Activated naive CD4-positive, alpha-beta T cell treated with anti-CD3 and anti-CD28 coated beads, Interleukin-2, amount 50 U/mL, for 24 hours (primary cell): ENCODE data around the gene S100A11.

Experiments
- H3K27ac Mint-ChIP-seq: one replicate; pipeline ENCODE4 v1.8.0; 2021; ENCODE audit warnings: mild to moderate bottlenecking, mixed read lengths
- H3K27me3 Mint-ChIP-seq: one replicate; pipeline ENCODE4 v1.8.0; 2021; ENCODE audit warnings: mixed read lengths
- H3K36me3 Mint-ChIP-seq: one replicate; pipeline ENCODE4 v1.8.0; 2021; ENCODE audit warnings: mixed read lengths
- H3K4me1 Mint-ChIP-seq: one replicate; pipeline ENCODE4 v1.8.0; 2021; ENCODE audit warnings: mixed read lengths
- H3K4me3 Mint-ChIP-seq: one replicate; pipeline ENCODE4 v1.8.0; 2021; ENCODE audit warnings: mild to moderate bottlenecking, mixed read lengths
- H3K9me3 Mint-ChIP-seq: one replicate; pipeline ENCODE4 v1.8.0; 2021; ENCODE audit warnings: mixed read lengths

The S100A11 gene

DNA sequence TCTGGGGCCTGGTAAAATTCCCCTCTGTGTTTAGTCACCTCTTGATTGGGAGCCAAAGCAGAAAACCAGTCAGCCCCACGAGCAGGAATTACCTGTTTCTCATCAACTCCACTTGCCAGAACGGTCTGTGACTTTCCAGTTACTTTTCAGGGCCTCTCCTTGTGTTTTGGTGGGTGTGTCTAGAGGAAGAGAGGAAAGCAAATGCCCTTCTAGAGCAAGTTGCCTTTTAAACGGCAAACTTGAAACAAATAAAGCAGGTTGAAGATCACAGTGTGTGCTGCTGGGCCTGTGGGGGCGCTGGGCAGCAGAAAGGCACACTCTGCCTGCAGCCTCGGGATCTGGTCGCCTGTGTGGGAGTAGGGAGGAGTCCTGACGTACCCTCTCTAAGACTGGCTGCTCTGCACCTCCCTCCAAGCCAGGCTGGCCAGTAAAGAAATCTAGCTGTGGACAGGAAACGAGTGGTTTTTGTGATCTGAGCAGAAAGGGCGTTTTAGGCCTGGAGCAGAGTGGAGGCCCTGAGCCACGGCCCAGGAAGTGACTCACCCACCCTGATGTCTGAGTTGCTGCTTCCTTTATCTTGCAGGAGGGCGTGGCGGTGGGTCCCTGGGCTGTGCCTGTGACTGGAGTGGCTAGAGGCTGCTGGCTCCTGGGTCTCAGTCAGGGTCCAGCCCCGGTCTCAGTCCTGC lies 11.1 kb upstream of the S100A11 start:
- H3K4me3 Mint-ChIP-seq, result peak overlapping the region; percentile 83
- peaks cover 31% of the 10 kb centered on the region for H3K4me1 Mint-ChIP-seq
- no peaks in the 10 kb centered on the region for H3K9me3 Mint-ChIP-seq

DNA sequence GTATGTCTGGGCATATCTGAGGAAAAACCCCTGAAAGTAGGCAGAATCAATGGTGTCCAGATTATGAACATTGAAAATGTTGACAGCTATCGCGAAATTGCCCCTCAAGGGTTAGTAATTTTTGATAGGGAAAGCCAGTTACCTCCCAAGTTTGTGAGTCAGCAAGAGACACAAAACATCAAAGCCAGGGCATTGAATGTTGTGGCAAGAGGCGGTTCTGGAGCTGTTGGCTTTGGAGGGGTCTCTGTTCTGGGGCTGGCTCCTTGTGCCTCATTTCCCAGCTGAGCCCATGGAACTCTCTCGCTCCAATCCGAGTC lies 10.6 kb upstream of the S100A11 start:
- H3K27ac Mint-ChIP-seq, result peak overlapping the region; percentile 99
- no peaks in the 10 kb centered on the region for H3K9me3 Mint-ChIP-seq
- peak overlapping the region; percentile 83 for H3K4me3 Mint-ChIP-seq
- H3K27me3 Mint-ChIP-seq, result no peaks in the 10 kb centered on the region
- H3K4me1 Mint-ChIP-seq, result peaks cover 27% of the 10 kb centered on the region
- no peaks in the 10 kb centered on the region for H3K36me3 Mint-ChIP-seq

More for the DNA sequence above, 11.1 kb upstream of the S100A11 start:
- Mint-ChIP-seq H3K36me3 (no peaks in the 10 kb centered on the region), H3K27ac (peak overlapping the region; percentile 99), H3K27me3 (no peaks in the 10 kb centered on the region)

DNA sequence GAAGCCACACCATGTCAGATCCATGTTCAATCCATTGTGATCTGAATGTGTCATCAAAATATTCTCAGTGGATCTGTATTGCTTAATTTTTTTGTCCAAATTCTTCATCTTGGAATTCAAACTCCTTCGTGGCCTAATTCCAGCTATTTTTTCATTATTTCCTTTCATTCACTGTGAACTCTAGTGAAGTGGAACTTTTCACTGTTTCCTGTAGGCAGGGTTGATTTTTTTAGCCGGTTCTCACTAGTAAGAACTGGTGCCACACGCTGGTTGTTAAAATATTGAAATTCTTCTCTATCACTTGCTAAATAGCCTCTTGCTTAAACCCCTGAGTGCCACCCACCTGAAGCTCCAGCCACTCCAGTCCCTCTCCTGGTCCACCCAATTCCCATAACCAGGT lies 7.6 kb upstream of the S100A11 start:
- H3K4me3 Mint-ChIP-seq, result no peak overlapping the region
- H3K27ac Mint-ChIP-seq, result no peak overlapping the region
- no peaks in the 10 kb centered on the region for H3K27me3 Mint-ChIP-seq
- H3K36me3 Mint-ChIP-seq, result no peaks in the 10 kb centered on the region
- no peaks in the 10 kb centered on the region for H3K9me3 Mint-ChIP-seq
- peaks cover 26% of the 10 kb centered on the region for H3K4me1 Mint-ChIP-seq

- Mint-ChIP-seq H3K9me3 (no peaks in the 10 kb centered on the region), H3K27me3 (no peaks in the 10 kb centered on the region), H3K36me3 (no peaks in the 10 kb centered on the region), H3K4me1 (peaks cover 26% of the 10 kb centered on the region), H3K27ac (no peak overlapping the region), H3K4me3 (no peak overlapping the region)
These were observed 7.1 kb upstream of the S100A11 start for GRCh38 chr1:152043870-152044269.

GRCh38 chr1:152042030-152042429 lies 5.2 kb upstream of the S100A11 start:
- no peaks in the 10 kb centered on the region for H3K9me3 Mint-ChIP-seq
- no peak overlapping the region for H3K27ac Mint-ChIP-seq
- H3K27me3 Mint-ChIP-seq, result no peaks in the 10 kb centered on the region
- peaks cover 11% of the 10 kb centered on the region for H3K4me1 Mint-ChIP-seq
- no peak overlapping the region for H3K4me3 Mint-ChIP-seq
- H3K36me3 Mint-ChIP-seq, result no peaks in the 10 kb centered on the region

GRCh38 chr1:152039886-152040285 lies 3.1 kb upstream of the S100A11 start:
- Mint-ChIP-seq H3K36me3 (no peaks in the 10 kb centered on the region), H3K4me1 (peaks cover 19% of the 10 kb centered on the region), H3K4me3 (no peak overlapping the region), H3K9me3 (no peaks in the 10 kb centered on the region), H3K27ac (no peak overlapping the region), H3K27me3 (no peaks in the 10 kb centered on the region)

DNA sequence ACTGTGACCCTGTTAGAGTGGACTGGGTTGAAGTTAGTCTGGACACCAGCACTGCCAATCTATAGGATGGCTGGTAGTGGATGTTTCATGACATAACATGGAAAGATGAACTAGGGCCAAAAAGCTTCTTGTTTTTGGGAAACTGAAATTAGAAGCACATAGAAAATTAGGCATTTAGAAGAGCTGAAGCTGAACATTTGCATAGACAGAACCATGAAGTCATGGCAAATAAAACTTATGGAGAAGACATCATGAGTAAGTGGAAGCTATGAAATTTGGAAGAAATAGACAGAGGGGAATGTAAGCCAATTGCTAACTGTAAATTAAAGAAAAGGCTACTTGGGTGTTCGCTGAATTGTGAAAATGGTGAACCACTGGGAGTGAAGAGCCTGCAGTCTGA lies 2.7 kb upstream of the S100A11 start:
- H3K4me3 Mint-ChIP-seq, result no peak overlapping the region
- H3K36me3 Mint-ChIP-seq, result no peaks in the 10 kb centered on the region
- H3K9me3 Mint-ChIP-seq, result no peaks in the 10 kb centered on the region
- no peaks in the 10 kb centered on the region for H3K27me3 Mint-ChIP-seq
- H3K27ac Mint-ChIP-seq, result no peak overlapping the region
- H3K4me1 Mint-ChIP-seq, result peaks cover 21% of the 10 kb centered on the region

DNA sequence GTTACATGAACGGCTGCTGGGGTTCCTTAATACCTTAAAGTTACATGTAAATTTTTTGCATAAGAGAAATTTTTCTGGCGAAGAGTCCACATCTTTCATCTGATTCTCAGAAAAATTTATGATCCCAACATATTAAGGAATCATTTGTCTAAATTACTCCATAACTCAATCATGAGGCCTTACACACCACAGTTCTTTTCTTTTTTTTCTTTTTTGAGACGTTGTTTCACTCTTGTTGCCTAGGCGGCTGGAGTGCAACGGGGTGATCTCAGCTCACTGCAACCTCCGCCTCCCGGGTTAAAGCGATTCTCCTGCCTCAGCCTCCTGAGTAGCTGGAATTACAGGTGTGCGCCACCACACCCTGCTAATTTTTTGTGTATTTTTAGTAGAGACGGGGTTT lies 2.1 kb upstream of the S100A11 start:
- H3K4me1 Mint-ChIP-seq, result peaks cover 27% of the 10 kb centered on the region

DNA sequence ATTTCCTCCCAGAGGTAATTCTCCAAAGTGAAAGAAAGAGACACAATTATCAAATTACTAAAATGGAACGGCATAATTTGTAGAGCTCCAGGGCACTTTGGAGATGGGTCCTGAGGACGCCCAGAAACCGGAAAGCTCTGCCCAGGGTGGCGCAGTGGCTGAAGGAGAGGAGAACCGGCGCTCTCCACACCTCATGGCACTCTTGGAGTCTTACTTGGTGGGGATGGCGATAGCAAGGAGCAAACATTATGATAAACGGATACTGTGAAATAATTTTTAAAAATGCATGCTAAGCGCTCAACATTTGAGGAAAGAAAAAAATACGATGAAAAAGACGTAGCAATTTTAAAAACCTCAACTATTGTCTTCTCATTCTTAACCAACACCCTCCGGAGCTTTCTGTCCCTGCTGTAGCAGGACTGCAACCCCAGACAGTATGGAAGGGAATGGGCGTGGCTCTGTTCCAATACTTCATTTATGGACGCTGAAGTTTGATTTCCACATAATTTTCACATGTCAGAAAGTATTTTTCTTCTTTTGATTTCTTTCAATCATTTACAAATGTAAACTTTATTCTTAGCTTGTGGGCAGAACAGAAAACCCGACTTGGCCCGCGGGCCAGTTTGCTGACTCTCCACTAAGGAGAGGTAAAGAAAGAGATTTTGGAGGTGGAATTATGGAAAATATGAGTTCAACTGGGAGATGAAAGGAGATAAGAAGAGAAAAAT lies 1.1 kb downstream of the S100A11 start:
- H3K27ac Mint-ChIP-seq, result peak overlapping the region; percentile 99
- H3K36me3 Mint-ChIP-seq, result peaks cover 11% of the 10 kb centered on the region
- H3K4me3 Mint-ChIP-seq, result peak overlapping the region; percentile 99
- H3K9me3 Mint-ChIP-seq, result no peaks in the 10 kb centered on the region
- no peaks in the 10 kb centered on the region for H3K27me3 Mint-ChIP-seq
- peaks cover 50% of the 10 kb centered on the region for H3K4me1 Mint-ChIP-seq

More for the DNA sequence above, 2.1 kb upstream of the S100A11 start:
- Mint-ChIP-seq H3K9me3 (no peaks in the 10 kb centered on the region), H3K27ac (no peak overlapping the region), H3K27me3 (no peaks in the 10 kb centered on the region), H3K4me3 (no peak overlapping the region), H3K36me3 (no peaks in the 10 kb centered on the region)

DNA sequence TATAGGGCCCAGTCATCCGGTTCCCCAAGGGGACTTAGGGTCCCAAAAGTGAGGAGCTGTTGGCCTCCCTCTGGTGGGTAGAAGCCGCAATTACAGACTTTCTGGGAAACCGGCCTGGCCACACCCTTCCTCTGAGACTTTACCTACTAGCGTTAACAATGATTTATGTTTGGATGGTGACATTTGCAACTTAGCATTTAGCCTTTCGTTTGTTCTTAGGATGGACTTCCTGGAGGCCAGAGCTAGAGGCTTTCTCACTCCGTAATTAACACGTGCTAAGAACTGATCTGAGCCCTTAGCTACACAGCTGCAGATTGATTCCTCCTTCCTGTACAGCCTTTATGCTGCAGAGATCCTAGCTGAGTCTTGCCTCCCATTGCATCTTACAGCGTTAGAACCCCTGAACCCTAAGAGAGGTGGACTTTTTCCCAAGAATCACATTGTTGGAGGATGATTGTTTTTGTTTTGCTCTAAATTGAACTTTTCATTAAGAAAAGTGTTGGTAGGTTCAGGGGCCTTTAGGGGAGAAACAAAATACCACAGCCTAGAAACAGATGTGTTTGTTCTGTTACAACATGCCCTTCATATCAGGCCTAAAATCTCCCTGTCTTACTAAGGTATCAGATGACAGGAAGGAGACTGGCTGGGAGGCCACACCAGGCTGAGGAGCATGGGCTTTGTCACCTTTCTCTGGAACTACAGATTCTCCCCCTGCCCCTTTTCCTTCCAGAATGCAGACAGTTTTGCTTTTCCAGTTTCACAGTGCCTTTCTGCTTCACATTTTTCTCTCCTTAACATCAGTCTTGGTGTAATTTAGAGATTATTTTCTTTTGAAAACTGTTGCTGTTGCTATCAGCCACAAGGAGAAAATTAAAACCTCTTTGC lies 1.9 kb downstream of the S100A11 start:
- H3K27ac Mint-ChIP-seq, result peak overlapping the region; percentile 99
- H3K4me1 Mint-ChIP-seq, result peaks cover 54% of the 10 kb centered on the region
- peak overlapping the region; percentile 99 for H3K4me3 Mint-ChIP-seq
- peaks cover 15% of the 10 kb centered on the region for H3K36me3 Mint-ChIP-seq
- no peaks in the 10 kb centered on the region for H3K27me3 Mint-ChIP-seq
- no peaks in the 10 kb centered on the region for H3K9me3 Mint-ChIP-seq

DNA sequence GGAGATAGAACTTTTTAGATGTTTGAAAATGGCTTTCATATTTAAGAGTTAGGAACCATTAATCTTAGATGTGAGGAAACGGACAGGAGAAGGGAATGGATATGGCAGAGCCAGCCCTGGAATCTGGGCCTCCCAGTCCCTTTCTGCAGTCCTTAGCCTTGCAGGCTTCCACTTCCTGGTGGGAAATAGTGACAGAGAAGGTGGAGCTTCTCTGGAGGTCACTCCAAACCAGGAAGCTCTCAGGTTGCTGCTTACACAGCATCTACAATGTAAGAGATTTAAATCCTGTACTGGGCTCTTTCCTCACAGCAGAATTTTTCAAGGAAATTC lies 2.5 kb downstream of the S100A11 start:
- Mint-ChIP-seq H3K27ac (peak overlapping the region; percentile 79), H3K27me3 (no peaks in the 10 kb centered on the region), H3K9me3 (no peaks in the 10 kb centered on the region), H3K4me3 (peak overlapping the region; percentile 99), H3K36me3 (peaks cover 15% of the 10 kb centered on the region), H3K4me1 (peaks cover 58% of the 10 kb centered on the region)

- Mint-ChIP-seq H3K4me1 (peaks cover 50% of the 10 kb centered on the region), H3K4me3 (no peak overlapping the region), H3K9me3 (no peaks in the 10 kb centered on the region), H3K36me3 (peaks cover 17% of the 10 kb centered on the region), H3K27me3 (no peaks in the 10 kb centered on the region), H3K27ac (no peak overlapping the region)
These were observed 6.9 kb downstream of the S100A11 start for GRCh38 chr1:152029929-152030211.

DNA sequence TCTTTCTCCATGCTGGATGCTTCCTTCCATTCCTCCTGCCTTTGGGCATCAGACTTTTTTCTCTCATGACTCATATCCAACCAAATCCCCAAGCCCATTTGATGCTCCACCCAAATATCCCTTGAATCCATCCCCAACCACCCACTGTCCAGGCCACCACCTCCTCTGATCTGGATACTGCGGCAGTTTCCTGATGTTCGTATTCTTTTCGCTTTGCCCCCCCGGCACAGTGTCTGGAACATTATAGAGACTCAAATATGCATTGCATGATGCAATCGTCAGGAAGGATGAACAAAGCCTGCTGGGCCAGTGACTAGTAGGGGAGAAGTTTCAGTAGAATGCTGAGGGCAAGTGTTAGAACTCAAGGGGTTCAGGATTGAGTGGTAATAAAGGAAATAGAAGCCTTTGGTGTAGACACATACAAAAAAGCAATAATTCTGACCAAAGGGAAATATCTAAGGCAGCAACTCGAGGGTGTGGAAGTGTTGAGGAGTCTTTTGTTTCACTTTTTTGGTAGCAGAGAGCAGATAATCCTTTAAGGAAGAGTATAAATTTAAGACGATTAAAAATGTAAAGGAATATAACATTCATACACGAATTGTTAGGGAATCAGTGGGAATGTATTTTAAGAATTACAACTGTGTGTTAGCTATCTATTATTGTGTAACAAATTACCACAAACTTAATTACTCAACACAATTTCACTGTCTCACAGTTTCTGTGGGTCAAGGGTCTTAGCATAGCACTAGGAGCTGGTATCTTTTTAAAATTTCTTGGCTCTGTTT lies 7.5 kb downstream of the S100A11 start:
- H3K27me3 Mint-ChIP-seq, result no peaks in the 10 kb centered on the region
- no peaks in the 10 kb centered on the region for H3K9me3 Mint-ChIP-seq
- peaks cover 17% of the 10 kb centered on the region for H3K36me3 Mint-ChIP-seq
- peak overlapping the region; percentile 95 for H3K27ac Mint-ChIP-seq
- H3K4me1 Mint-ChIP-seq, result peaks cover 45% of the 10 kb centered on the region
- no peak overlapping the region for H3K4me3 Mint-ChIP-seq

DNA sequence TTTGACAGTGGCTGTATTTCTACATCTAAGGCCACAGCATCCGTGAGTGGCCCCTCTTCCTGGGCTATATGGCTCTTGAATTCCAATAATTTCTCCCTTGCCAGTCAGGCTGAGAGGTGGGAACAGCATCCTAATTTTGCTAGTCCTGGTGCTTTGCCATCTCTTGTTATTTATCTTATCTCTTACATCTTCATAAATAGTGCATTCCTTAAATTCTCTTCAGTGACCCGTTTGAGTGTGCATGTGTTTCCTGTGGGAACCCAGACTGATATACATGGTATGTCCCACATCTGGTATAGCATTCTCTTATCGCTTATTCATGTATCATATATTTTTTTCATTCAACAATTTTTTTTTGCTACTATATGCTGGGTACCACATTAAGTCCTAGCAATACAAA lies 9.9 kb downstream of the S100A11 start:
- Mint-ChIP-seq H3K27ac (no peak overlapping the region), H3K36me3 (peaks cover 10% of the 10 kb centered on the region)

DNA sequence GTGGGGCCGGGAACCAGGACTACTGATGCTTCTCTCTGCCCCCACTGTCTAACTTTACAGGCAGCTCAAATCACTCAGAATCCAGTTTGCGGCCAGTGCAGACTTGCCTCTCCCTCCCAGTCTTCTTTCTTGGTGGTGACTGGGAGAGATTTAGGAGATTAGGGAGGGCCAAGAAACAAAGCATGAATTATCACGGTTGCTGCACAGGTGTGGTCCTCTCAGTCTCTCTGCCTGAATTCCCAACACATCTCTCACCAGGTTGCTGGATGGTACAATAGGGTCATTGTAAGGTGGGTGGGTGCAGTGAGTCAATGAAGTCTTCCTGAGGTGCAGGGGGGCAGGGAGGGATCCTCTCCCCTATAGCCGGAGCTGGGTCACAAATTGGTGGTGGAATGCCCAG lies 12.6 kb downstream of the S100A11 start:
- Mint-ChIP-seq H3K9me3 (no peaks in the 10 kb centered on the region), H3K36me3 (peaks cover 2% of the 10 kb centered on the region), H3K4me1 (peaks cover 9% of the 10 kb centered on the region), H3K27me3 (peaks cover 1% of the 10 kb centered on the region), H3K27ac (no peak overlapping the region), H3K4me3 (no peak overlapping the region)

More for the DNA sequence above, 9.9 kb downstream of the S100A11 start:
- Mint-ChIP-seq H3K9me3 (no peaks in the 10 kb centered on the region), H3K4me3 (no peak overlapping the region), H3K27me3 (no peaks in the 10 kb centered on the region), H3K4me1 (peaks cover 23% of the 10 kb centered on the region)
